Fibroblast of lung (primary cell): ENCODE measurements around the gene ZNRD2. TPM values are rescaled to one million over a fixed set of nuclear protein-coding genes. Genes with fewer than 3 reads are reported as not detected.

Experiments
- DNase-seq, 2 donors: peaks; one replicate each; pipeline versions ENCODE4 v3.0.0 to v3.0.0-alpha.2; 2010; ENCODE audit warnings: low read depth in 2 of 2
- H2AFZ ChIP-seq: 2 replicates; pipeline ENCODE4 v1.5.1; 2012; ENCODE audit warnings: low read length, control low read depth, inconsistent platforms
- H3K27ac ChIP-seq: 2 replicates; pipeline ENCODE4 v1.5.1; 2011; ENCODE audit warnings: low read length, control low read depth; ENCODE audit not compliant: insufficient read depth
- H3K27me3 ChIP-seq: 2 replicates; pipeline ENCODE4 v1.5.1; 2011; ENCODE audit warnings: mild to moderate bottlenecking, low read length; ENCODE audit not compliant: control insufficient read depth, insufficient read depth
- H3K36me3 ChIP-seq: 2 replicates; pipeline ENCODE4 v1.5.1; 2011; ENCODE audit warnings: low read length; ENCODE audit not compliant: control insufficient read depth, insufficient read depth
- H3K4me1 ChIP-seq: 2 replicates; pipeline ENCODE4 v1.5.1; 2011; ENCODE audit warnings: low read length; ENCODE audit not compliant: control insufficient read depth, insufficient read depth; ENCODE audit errors: extremely low read depth
- H3K4me2 ChIP-seq: 2 replicates; pipeline ENCODE4 v1.5.1; 2011; ENCODE audit warnings: low read length, control low read depth; ENCODE audit not compliant: insufficient read depth; ENCODE audit errors: extremely low read depth
- H3K4me3 ChIP-seq, 4 experiments: fragments of 200-600 bp in 1 of 4; sonication (generic) in 1 of 4; replicated peaks in 1 of 4; 2 replicates each; pipeline ENCODE4 v1.5.1; 2011 to 2016; ENCODE audit warnings: low read length in 4 of 4, low read depth in 3 of 4, mild to moderate bottlenecking in 3 of 4, control low read depth in 2 of 4, inconsistent platforms in 1 of 4, mixed read lengths in 1 of 4; ENCODE audit not compliant: insufficient read depth in 1 of 4; ENCODE audit errors: control extremely low read depth in 1 of 4
- H3K79me2 ChIP-seq: 2 replicates; pipeline ENCODE4 v1.5.1; 2012; ENCODE audit warnings: mild to moderate bottlenecking, low read length, inconsistent platforms; ENCODE audit not compliant: control insufficient read depth, insufficient read depth
- H3K9ac ChIP-seq: 2 replicates; pipeline ENCODE4 v1.5.1; 2011; ENCODE audit warnings: mild to moderate bottlenecking, low read length, control low read depth; ENCODE audit not compliant: insufficient read depth
- H3K9me3 ChIP-seq: 2 replicates; pipeline ENCODE4 v1.5.1; 2012; ENCODE audit warnings: low read depth, low read length; ENCODE audit not compliant: control insufficient read depth, insufficient read depth
- H4K20me1 ChIP-seq: 2 replicates; pipeline ENCODE4 v1.5.1; 2011; ENCODE audit warnings: low read length; ENCODE audit not compliant: control insufficient read depth, insufficient read depth; ENCODE audit errors: extremely low read depth
- EZH2 ChIP-seq: IDR thresholded peaks from 2 replicates; pipeline ENCODE4 v1.5.1; 2012; ENCODE audit warnings: low read length, control low read depth, mild to moderate bottlenecking; ENCODE audit errors: missing control alignments
- polyA plus RNA-seq, 2 donors: library from polyadenylated mRNA; depleted of rRNA in 1 of 2; stranded (reverse) in 1 of 2; unstranded in 1 of 2; fragments of >200 nt; gene quantifications; 2 replicates each; pipeline ENCODE4 v1.2.1, GENCODE V29; 2011 to 2012; ENCODE audit warnings: missing spikeins in 1 of 2
- total RNA-seq: library from RNA; depleted of rRNA; stranded (reverse); fragments of >200 nt; gene quantifications from 2 replicates; pipeline ENCODE4 v1.2.1, GENCODE V29; 2014
- TF ChIP-seq, protein P1 (sequence below), 2 donors: IDR thresholded peaks in 1 of 2; conservative IDR thresholded peaks in 1 of 2; 1 replicate in 1 of 2; 2 replicates in 1 of 2; pipeline ENCODE4 v1.5.1; 2011 to 2012; ENCODE audit warnings: low read length in 2 of 2, control low read depth in 1 of 2, inconsistent platforms in 1 of 2, low read depth in 1 of 2, mild to moderate bottlenecking in 1 of 2

Gene ZNRD2
- total and polyA plus RNA-seq, 2 donors (not counting 1 experiment from before 2014, with no cell fraction given) = 20.8 to 25.8 TPM

GRCh38 chr11:65583589-65583988, 13.3 kb downstream of the ZNRD2 start:
- no peak overlapping the region for H3K4me3 ChIP-seq
- H3K9ac ChIP-seq = no peak overlapping the region
- H2AFZ ChIP-seq = no peak overlapping the region
- no peak for TF ChIP-seq EZH2
- TF ChIP-seq, protein P1, sequence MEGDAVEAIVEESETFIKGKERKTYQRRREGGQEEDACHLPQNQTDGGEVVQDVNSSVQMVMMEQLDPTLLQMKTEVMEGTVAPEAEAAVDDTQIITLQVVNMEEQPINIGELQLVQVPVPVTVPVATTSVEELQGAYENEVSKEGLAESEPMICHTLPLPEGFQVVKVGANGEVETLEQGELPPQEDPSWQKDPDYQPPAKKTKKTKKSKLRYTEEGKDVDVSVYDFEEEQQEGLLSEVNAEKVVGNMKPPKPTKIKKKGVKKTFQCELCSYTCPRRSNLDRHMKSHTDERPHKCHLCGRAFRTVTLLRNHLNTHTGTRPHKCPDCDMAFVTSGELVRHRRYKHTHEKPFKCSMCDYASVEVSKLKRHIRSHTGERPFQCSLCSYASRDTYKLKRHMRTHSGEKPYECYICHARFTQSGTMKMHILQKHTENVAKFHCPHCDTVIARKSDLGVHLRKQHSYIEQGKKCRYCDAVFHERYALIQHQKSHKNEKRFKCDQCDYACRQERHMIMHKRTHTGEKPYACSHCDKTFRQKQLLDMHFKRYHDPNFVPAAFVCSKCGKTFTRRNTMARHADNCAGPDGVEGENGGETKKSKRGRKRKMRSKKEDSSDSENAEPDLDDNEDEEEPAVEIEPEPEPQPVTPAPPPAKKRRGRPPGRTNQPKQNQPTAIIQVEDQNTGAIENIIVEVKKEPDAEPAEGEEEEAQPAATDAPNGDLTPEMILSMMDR (conservative IDR thresholded peaks at IDR 0.05 in 1 of 2, IDR thresholded peaks at IDR 0.05 in 1 of 2; ENCODE audit: low read depth in 1 of 2, low read length in 2 of 2) = no peak
- no peaks in the 10 kb centered on the region for H3K27me3 ChIP-seq
- H3K27ac ChIP-seq = no peak overlapping the region
- no peaks in the 10 kb centered on the region for H4K20me1 ChIP-seq
- peaks cover 26% of the 10 kb centered on the region for H3K36me3 ChIP-seq
- no peak overlapping the region for H3K4me2 ChIP-seq
- H3K79me2 ChIP-seq = no peaks in the 10 kb centered on the region
- peaks cover 8% of the 10 kb centered on the region for H3K4me1 ChIP-seq
- DNase-seq = no peak
- no peaks in the 10 kb centered on the region for H3K9me3 ChIP-seq

DNA sequence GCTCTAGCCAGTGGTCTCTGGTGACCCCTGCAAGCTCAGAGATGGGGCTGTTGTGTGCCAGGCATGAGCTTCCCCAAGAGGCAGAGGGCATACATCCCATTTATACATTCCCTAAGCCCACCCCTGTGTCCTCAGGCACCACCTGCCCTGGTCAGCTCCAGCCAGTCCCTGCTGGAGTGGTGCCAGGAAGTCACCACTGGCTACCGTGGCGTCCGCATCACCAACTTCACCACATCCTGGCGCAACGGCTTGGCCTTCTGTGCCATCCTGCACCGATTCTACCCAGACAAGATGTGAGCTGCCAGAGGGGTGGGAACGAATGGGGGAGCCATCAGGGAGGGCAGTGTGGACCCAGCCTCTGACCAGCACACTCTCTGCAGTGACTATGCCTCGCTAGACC, 13.8 kb downstream of the ZNRD2 start:
- Histone ChIP-seq H3K4me1 (peaks cover 8% of the 10 kb centered on the region), H3K27me3 (no peaks in the 10 kb centered on the region), H3K9me3 (no peaks in the 10 kb centered on the region), H3K27ac (no peak overlapping the region), H3K36me3 (peaks cover 26% of the 10 kb centered on the region), H3K79me2 (no peaks in the 10 kb centered on the region), H3K4me3 (no peak overlapping the region), H3K4me2 (no peak overlapping the region), H4K20me1 (no peaks in the 10 kb centered on the region), H3K9ac (no peak overlapping the region), H2AFZ (no peak overlapping the region)
- no peak for TF ChIP-seq EZH2
- TF ChIP-seq, protein P1 (conservative IDR thresholded peaks at IDR 0.05 in 1 of 2, IDR thresholded peaks at IDR 0.05 in 1 of 2; ENCODE audit: low read depth in 1 of 2, low read length in 2 of 2) = no peak
- DNase-seq = no peak

DNA sequence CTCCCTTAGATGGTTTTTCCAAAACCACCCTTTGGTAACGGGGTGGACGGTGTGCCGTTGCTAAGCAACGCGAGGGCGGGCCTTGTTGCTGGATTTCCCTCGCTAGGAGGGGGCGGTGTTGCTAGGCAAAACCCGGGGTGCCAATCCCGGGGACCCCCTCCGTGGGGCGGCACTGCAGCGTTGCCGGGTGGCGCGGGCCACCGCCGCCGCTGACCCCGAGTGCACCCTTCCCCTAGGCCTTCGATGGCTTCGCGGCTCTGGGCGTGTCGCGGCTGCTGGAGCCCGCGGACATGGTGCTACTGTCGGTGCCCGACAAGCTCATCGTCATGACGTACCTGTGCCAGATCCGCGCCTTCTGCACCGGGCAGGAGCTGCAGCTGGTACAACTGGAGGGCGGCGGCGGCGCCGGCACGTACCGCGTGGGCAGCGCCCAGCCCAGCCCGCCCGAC, 14.5 kb downstream of the ZNRD2 start:
- Histone ChIP-seq H3K4me2 (no peak overlapping the region), H3K27me3 (no peaks in the 10 kb centered on the region), H4K20me1 (no peaks in the 10 kb centered on the region), H3K36me3 (peaks cover 24% of the 10 kb centered on the region), H3K4me1 (peaks cover 8% of the 10 kb centered on the region), H3K9ac (no peak overlapping the region), H2AFZ (no peak overlapping the region), H3K9me3 (no peaks in the 10 kb centered on the region), H3K27ac (no peak overlapping the region), H3K4me3 (no peak overlapping the region), H3K79me2 (no peaks in the 10 kb centered on the region)
- no peak for TF ChIP-seq EZH2
- TF ChIP-seq, protein P1 (conservative IDR thresholded peaks at IDR 0.05 in 1 of 2, IDR thresholded peaks at IDR 0.05 in 1 of 2; ENCODE audit: low read depth in 1 of 2, low read length in 2 of 2) = no peak
- no peak for DNase-seq
